CD4-positive, CD25-positive, alpha-beta regulatory T cell (primary cell): ENCODE measurements around the gene BBX. TPM values are rescaled to one million over a fixed set of nuclear protein-coding genes. Genes with fewer than 3 reads are reported as not detected.
A peak's percentile ranks its signal among the peaks of the same experiment; 100 is the strongest.

Experiments used
- ATAC-seq, 2 donors: fragments of 150-1000 bp; cut with Tn5 transposase; one replicate each; pipeline ENCODE4 v1.10.0; 2021; ENCODE audit warnings: low read depth in 2 of 2, moderate number of reproducible peaks in 2 of 2, moderate library complexity in 1 of 2
- DNase-seq, 3 donors: peaks; one replicate each; pipeline versions ENCODE4 v3.0.0 to v3.0.0-alpha.2; 2012 to 2022; ENCODE audit warnings: mixed read lengths in 1 of 3
- H3K27ac ChIP-seq: one replicate; pipeline ENCODE4 v1.7.0; 2013; ENCODE audit warnings: mild to moderate bottlenecking, low read length; ENCODE audit not compliant: insufficient read depth, poor library complexity, severe bottlenecking
- H3K27me3 ChIP-seq: one replicate; pipeline ENCODE4 v1.7.0; 2013; ENCODE audit warnings: low read length; ENCODE audit not compliant: control insufficient read depth, insufficient read depth
- H3K36me3 ChIP-seq: one replicate; pipeline ENCODE4 v1.7.0; 2013; ENCODE audit warnings: mild to moderate bottlenecking, low read length, moderate library complexity; ENCODE audit not compliant: control insufficient read depth, insufficient read depth
- H3K4me1 ChIP-seq: 2 replicates; pipeline ENCODE4 v1.7.0; 2013; ENCODE audit warnings: mild to moderate bottlenecking, low read length; ENCODE audit not compliant: insufficient read depth, control insufficient read depth, poor library complexity, severe bottlenecking
- H3K4me3 ChIP-seq: one replicate; pipeline ENCODE4 v1.7.0; 2013; ENCODE audit warnings: low read depth, mild to moderate bottlenecking, low read length, moderate library complexity
- H3K9me3 ChIP-seq, 2 experiments: 1 replicate in 1 of 2; 2 replicates in 1 of 2; pipeline ENCODE4 v1.7.0; 2013; ENCODE audit warnings: low read length in 2 of 2, mild to moderate bottlenecking in 1 of 2, moderate library complexity in 1 of 2; ENCODE audit not compliant: control insufficient read depth in 2 of 2
- H3K27ac Mint-ChIP-seq, 3 donors: one replicate each; pipeline ENCODE4 v1.8.0; 2020 to 2022; ENCODE audit warnings: mild to moderate bottlenecking in 3 of 3, mixed read lengths in 3 of 3, moderate library complexity in 2 of 3
- H3K27me3 Mint-ChIP-seq: one replicate; pipeline ENCODE4 v1.8.0; 2022; ENCODE audit warnings: mild to moderate bottlenecking, mixed read lengths
- H3K36me3 Mint-ChIP-seq: one replicate; pipeline ENCODE4 v1.8.0; 2020; ENCODE audit warnings: mixed read lengths
- H3K4me1 Mint-ChIP-seq, 4 donors: one replicate each; pipeline ENCODE4 v1.8.0; 2020 to 2022; ENCODE audit warnings: mixed read lengths in 4 of 4, mild to moderate bottlenecking in 1 of 4
- H3K4me3 Mint-ChIP-seq, 4 donors: one replicate each; pipeline ENCODE4 v1.8.0; 2020 to 2022; ENCODE audit warnings: mild to moderate bottlenecking in 4 of 4, mixed read lengths in 4 of 4, moderate library complexity in 3 of 4
- H3K9me3 Mint-ChIP-seq, 7 donors: one replicate each; pipeline ENCODE4 v1.8.0; 2020 to 2022; ENCODE audit warnings: mixed read lengths in 7 of 7, mild to moderate bottlenecking in 3 of 7, moderate library complexity in 2 of 7
- polyA plus RNA-seq, 4 donors: library from polyadenylated mRNA; unstranded; fragments of 300-500 nt; fragmentation: Illumina TruSeq; gene quantifications; one replicate each; pipeline ENCODE4 v1.2.3, GENCODE V29; 2021
- total RNA-seq: library from RNA; stranded (reverse); gene quantifications from one replicate; pipeline ENCODE4 v1.2.3, GENCODE V29; 2022

BBX gene
- total and polyA plus RNA-seq, 5 donors from 2014 or later = 62.1 to 96.2 (median 82.8) TPM

DNA sequence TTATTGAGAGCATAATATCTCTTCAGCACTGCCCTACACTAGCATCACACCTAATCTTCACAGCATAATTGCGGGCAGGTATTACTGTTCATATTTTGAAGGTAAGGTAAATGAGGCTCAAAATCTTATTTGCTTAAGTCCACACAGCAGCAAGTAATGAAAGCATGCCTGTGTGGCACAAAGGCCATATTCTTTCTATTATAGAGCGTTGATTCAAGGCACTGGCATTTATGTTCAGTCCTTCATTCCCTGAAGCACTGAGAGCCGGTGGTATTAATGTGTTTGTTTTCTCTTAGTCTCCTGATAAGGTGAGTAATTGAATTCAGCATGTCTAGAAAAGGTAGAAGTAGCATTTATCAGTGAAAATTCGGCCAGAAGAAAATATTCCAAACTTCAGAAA, 231.2 kb downstream of the BBX start:
- H3K4me1 ChIP-seq = no peaks in the 10 kb centered on the region
- Mint-ChIP-seq H3K36me3 (peaks cover 50% of the 10 kb centered on the region), H3K9me3 (no peaks in the 10 kb centered on the region), H3K27ac (peak overlapping the region in 1 of 3 donors; percentile 15), H3K4me1 (peaks cover 0 to 2% (median 0%) of the 10 kb centered on the region in 4 donors), H3K27me3 (no peaks in the 10 kb centered on the region), H3K4me3 (no peak overlapping the region)
- ATAC-seq (no peak), DNase-seq (no peak)
- H3K4me3 ChIP-seq = no peak overlapping the region
- no peaks in the 10 kb centered on the region for H3K27me3 ChIP-seq
- H3K27ac ChIP-seq = no peak overlapping the region
- H3K9me3 ChIP-seq = no peaks in the 10 kb centered on the region
- H3K36me3 ChIP-seq = peaks cover 27% of the 10 kb centered on the region

GRCh38 chr3:107756649-107757048, 233.9 kb downstream of the BBX start:
- Mint-ChIP-seq H3K4me1 (peaks cover 0 to 9% (median 3%) of the 10 kb centered on the region in 4 donors), H3K27me3 (no peaks in the 10 kb centered on the region), H3K9me3 (no peaks in the 10 kb centered on the region), H3K27ac (no peak overlapping the region), H3K4me3 (no peak overlapping the region), H3K36me3 (peaks cover 57% of the 10 kb centered on the region)
- Histone ChIP-seq H3K4me1 (no peaks in the 10 kb centered on the region), H3K36me3 (peaks cover 28% of the 10 kb centered on the region), H3K27me3 (no peaks in the 10 kb centered on the region), H3K9me3 (no peaks in the 10 kb centered on the region), H3K4me3 (no peak overlapping the region), H3K27ac (no peak overlapping the region)
- DNase-seq (no peak), ATAC-seq (no peak)

GRCh38 chr3:107757140-107757539, 234.4 kb downstream of the BBX start:
- no peaks in the 10 kb centered on the region for H3K27me3 ChIP-seq
- no peaks in the 10 kb centered on the region for H3K9me3 Mint-ChIP-seq
- H3K4me3 ChIP-seq = no peak overlapping the region
- DNase-seq (no peak), ATAC-seq (no peak)
- H3K27ac ChIP-seq = no peak overlapping the region
- H3K4me1 Mint-ChIP-seq = peaks cover 0 to 9% (median 3%) of the 10 kb centered on the region in 4 donors
- no peaks in the 10 kb centered on the region for H3K9me3 ChIP-seq
- H3K4me3 Mint-ChIP-seq = no peak overlapping the region
- no peaks in the 10 kb centered on the region for H3K27me3 Mint-ChIP-seq
- H3K36me3 ChIP-seq = peaks cover 30% of the 10 kb centered on the region
- H3K27ac Mint-ChIP-seq = no peak overlapping the region
- peaks cover 62% of the 10 kb centered on the region for H3K36me3 Mint-ChIP-seq
- no peaks in the 10 kb centered on the region for H3K4me1 ChIP-seq

- ATAC-seq = no peak
- H3K27ac Mint-ChIP-seq = no peak overlapping the region
- Histone ChIP-seq H3K4me1 (no peaks in the 10 kb centered on the region), H3K4me3 (no peak overlapping the region), H3K27me3 (no peaks in the 10 kb centered on the region), H3K36me3 (peaks cover 28% of the 10 kb centered on the region), H3K9me3 (no peaks in the 10 kb centered on the region), H3K27ac (no peak overlapping the region)
- no peak for DNase-seq
- H3K4me3 Mint-ChIP-seq = no peak overlapping the region
- H3K4me1 Mint-ChIP-seq = peaks cover 0 to 9% (median 2%) of the 10 kb centered on the region in 4 donors
- H3K27me3 Mint-ChIP-seq = no peaks in the 10 kb centered on the region
- peaks cover 59% of the 10 kb centered on the region for H3K36me3 Mint-ChIP-seq
- H3K9me3 Mint-ChIP-seq = peaks cover 0 to 3% (median 0%) of the 10 kb centered on the region in 7 donors
Observed at GRCh38 chr3:107760144-107760543, 237.4 kb downstream of the BBX start.

DNA sequence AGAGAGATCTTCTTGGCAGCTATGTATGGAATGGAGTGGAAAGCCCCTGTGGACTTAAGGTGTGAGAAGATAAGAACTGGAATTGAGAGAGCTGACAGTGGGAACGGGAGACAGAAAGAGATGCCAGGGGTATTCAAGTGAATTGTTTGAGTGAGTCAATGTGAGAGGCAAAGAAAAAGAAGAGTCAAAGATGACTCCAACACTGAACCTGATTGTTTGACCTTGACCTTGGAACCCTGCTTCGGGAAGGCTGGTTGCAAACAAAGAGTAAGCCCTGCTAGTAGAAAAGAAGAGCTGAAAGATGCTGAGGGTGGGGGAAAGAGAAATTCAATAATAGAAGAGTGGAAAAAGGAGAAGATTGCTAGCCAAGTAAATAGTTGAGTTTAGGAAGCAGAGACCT, 238.6 kb downstream of the BBX start:
- Mint-ChIP-seq H3K4me1 (peaks cover 0 to 9% (median 2%) of the 10 kb centered on the region in 4 donors), H3K9me3 (peaks cover 0 to 8% (median 0%) of the 10 kb centered on the region in 7 donors), H3K4me3 (no peak overlapping the region), H3K36me3 (peaks cover 60% of the 10 kb centered on the region), H3K27me3 (no peaks in the 10 kb centered on the region), H3K27ac (no peak overlapping the region)
- H3K4me1 ChIP-seq = no peaks in the 10 kb centered on the region
- ATAC-seq (no peak), DNase-seq (no peak)
- H3K4me3 ChIP-seq = no peak overlapping the region
- peaks cover 38% of the 10 kb centered on the region for H3K36me3 ChIP-seq
- no peaks in the 10 kb centered on the region for H3K9me3 ChIP-seq
- no peak overlapping the region for H3K27ac ChIP-seq
- H3K27me3 ChIP-seq = no peaks in the 10 kb centered on the region

DNA sequence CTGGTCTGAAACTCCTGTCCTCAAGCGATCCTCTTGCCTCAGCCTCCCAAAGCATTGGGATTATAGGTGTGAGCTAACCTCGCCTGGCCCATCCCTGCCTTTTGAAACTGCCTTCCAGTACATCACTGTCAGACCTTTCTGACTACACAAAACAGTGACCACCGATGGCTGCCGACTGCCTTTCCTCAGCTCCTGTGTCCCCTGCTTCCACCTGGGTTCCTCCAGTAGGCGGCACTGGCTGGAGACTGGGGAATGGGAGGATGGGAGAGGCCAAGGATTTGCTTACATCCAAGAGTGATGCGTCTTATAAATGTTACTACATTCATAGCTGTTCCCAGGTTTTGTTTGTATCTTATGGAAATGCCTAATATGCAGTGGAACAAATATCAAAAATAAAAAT, 242.8 kb downstream of the BBX start:
- peaks cover 37% of the 10 kb centered on the region for H3K36me3 Mint-ChIP-seq
- H3K9me3 Mint-ChIP-seq = peaks cover 0 to 8% (median 0%) of the 10 kb centered on the region in 7 donors
- no peaks in the 10 kb centered on the region for H3K4me1 ChIP-seq
- no peak overlapping the region for H3K4me3 ChIP-seq
- H3K27ac ChIP-seq = no peak overlapping the region
- H3K27me3 Mint-ChIP-seq = no peaks in the 10 kb centered on the region
- H3K36me3 ChIP-seq = peaks cover 15% of the 10 kb centered on the region
- DNase-seq = no peak
- H3K27ac Mint-ChIP-seq = no peak overlapping the region
- no peaks in the 10 kb centered on the region for H3K27me3 ChIP-seq
- no peaks in the 10 kb centered on the region for H3K9me3 ChIP-seq
- no peak for ATAC-seq
- no peak overlapping the region for H3K4me3 Mint-ChIP-seq
- H3K4me1 Mint-ChIP-seq = peaks cover 0 to 5% (median 4%) of the 10 kb centered on the region in 4 donors

DNA sequence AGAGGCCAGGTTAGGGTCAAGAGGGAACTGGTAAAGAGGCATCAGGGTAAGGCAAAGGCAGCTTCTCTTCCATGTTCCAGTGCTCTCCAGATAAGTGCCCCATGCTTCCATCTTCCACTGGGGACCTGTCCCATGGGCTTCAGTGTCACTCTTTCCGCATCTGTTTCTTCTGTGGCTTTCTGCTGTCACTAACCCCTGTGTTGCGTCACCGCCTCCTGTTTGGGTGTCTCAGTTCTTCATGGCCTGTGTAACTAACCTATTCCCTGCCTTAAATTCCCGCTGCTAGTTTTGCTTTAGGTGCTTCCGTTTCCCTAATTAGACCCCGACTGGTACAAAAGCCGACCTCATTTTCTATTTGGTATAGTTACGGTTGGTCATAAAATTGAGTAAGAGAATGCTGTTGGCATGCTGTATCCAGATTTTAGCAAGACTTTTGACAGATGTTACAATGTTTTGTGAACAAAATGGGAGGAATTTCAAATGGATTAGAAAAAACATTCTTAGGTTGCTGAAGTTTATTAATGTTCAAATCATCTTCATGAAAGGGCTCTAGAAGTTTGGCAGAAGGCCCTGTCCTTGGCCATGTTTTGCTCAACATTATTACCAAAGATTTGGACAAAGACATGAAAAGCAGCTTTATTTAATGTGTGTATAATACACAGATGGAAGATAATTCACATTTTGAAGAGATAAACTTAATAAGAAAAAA, 245.3 kb downstream of the BBX start:
- Mint-ChIP-seq H3K4me1 (peaks cover 0 to 12% (median 5%) of the 10 kb centered on the region in 4 donors), H3K27ac (no peak overlapping the region), H3K9me3 (peaks cover 0 to 8% (median 0%) of the 10 kb centered on the region in 7 donors), H3K36me3 (peaks cover 43% of the 10 kb centered on the region), H3K4me3 (no peak overlapping the region), H3K27me3 (no peaks in the 10 kb centered on the region)
- no peaks in the 10 kb centered on the region for H3K27me3 ChIP-seq
- H3K4me1 ChIP-seq = no peaks in the 10 kb centered on the region
- no peak for ATAC-seq
- no peaks in the 10 kb centered on the region for H3K9me3 ChIP-seq
- no peak for DNase-seq
- peaks cover 15% of the 10 kb centered on the region for H3K36me3 ChIP-seq
- no peak overlapping the region for H3K27ac ChIP-seq
- no peak overlapping the region for H3K4me3 ChIP-seq

- H3K27ac Mint-ChIP-seq = no peak overlapping the region
- no peak for ATAC-seq
- H3K9me3 Mint-ChIP-seq = peaks cover 0 to 8% (median 0%) of the 10 kb centered on the region in 7 donors
- H3K36me3 Mint-ChIP-seq = peaks cover 56% of the 10 kb centered on the region
- H3K4me3 Mint-ChIP-seq = no peak overlapping the region
- no peaks in the 10 kb centered on the region for H3K4me1 ChIP-seq
- H3K4me1 Mint-ChIP-seq = peaks cover 0 to 12% (median 5%) of the 10 kb centered on the region in 4 donors
- H3K4me3 ChIP-seq = no peak overlapping the region
- no peak for DNase-seq
- peaks cover 29% of the 10 kb centered on the region for H3K36me3 ChIP-seq
- H3K9me3 ChIP-seq = no peaks in the 10 kb centered on the region
- no peaks in the 10 kb centered on the region for H3K27me3 ChIP-seq
- H3K27me3 Mint-ChIP-seq = no peaks in the 10 kb centered on the region
- no peak overlapping the region for H3K27ac ChIP-seq
Observed at GRCh38 chr3:107769882-107770281, 247.1 kb downstream of the BBX start.
